A549 (cell line): ENCODE data around the gene ZNF670. TPM values are rescaled to one million over a fixed set of nuclear protein-coding genes. Genes with fewer than 3 reads are reported as not detected.
A peak's percentile ranks its signal among the peaks of the same experiment; 100 is the strongest.

ENCODE experiments used
- ATAC-seq, 2 experiments: fragments of 200-7000 bp in 1 of 2; fragments of >200 bp in 1 of 2; cut with Nextera tagmentation in 1 of 2; cut with Tn5 transposase in 1 of 2; 3 replicates each; pipeline versions ENCODE4 v1.8.0 to v1.9.1; 2018 to 2020; ENCODE audit warnings: mild to moderate bottlenecking in 1 of 2, moderate library complexity in 1 of 2
- CTCF ChIA-PET: fragments of 300-600 bp; sonication (Branson Sonifier 250); formaldehyde crosslinking; extraction: SDS; loops from one replicate; lab custom pipeline; 2021; ENCODE audit warnings: antibody characterized with exemption, inconsistent platforms; lab: Yijun Ruan, JAX
- POLR2A ChIA-PET: fragments of 350-600 bp; formaldehyde crosslinking; extraction: SDS; loops from one replicate; lab custom pipeline; 2021; ENCODE audit warnings: antibody characterized with exemption, inconsistent platforms; lab: Yijun Ruan, JAX
- DNase-seq, 2 experiments: peaks; one replicate each; pipeline versions ENCODE4 v3.0.0 to v3.0.0-alpha.2; 2011 to 2016; ENCODE audit warnings: low read depth in 1 of 2, low spot score in 1 of 2
- FAIRE-seq: peaks from 2 replicates; lab custom pipeline; 2011; peaks lifted over from hg19 to GRCh38; lab: Jason Lieb, UNC
- H3K27ac ChIP-seq, 2 experiments: fragments of >200 bp; sonication (Bioruptor Twin); formaldehyde crosslinking; 3 replicates each; pipeline ENCODE4 v1.5.1; 2016 to 2017
- H3K4me1 ChIP-seq: fragments of >200 bp; sonication (Bioruptor Twin); formaldehyde crosslinking; 3 replicates; pipeline ENCODE4 v1.6.1; 2016
- H3K4me2 ChIP-seq: fragments of >200 bp; sonication (Bioruptor Twin); formaldehyde crosslinking; 3 replicates; pipeline ENCODE4 v1.6.1; 2016
- H3K4me3 ChIP-seq: fragments of >200 bp; sonication (Bioruptor Twin); formaldehyde crosslinking; 3 replicates; pipeline ENCODE4 v1.5.1; 2016
- H3K9me3 ChIP-seq: fragments of >200 bp; sonication (Bioruptor Twin); formaldehyde crosslinking; 3 replicates; pipeline ENCODE4 v1.6.1; 2016
- BHLHE40 ChIP-seq: IDR thresholded peaks from 2 replicates; pipeline ENCODE4 v1.6.1; 2012; ENCODE audit warnings: low read depth, low read length, inconsistent platforms
- CBX8 ChIP-seq: fragments of 200-600 bp; sonication (generic); IDR thresholded peaks from 2 replicates; pipeline ENCODE4 v1.6.1; 2016
- CHD2 ChIP-seq: fragments of 150-350 bp; IDR thresholded peaks from 2 replicates; pipeline ENCODE4 v1.6.1; 2014; ENCODE audit warnings: low read length; ENCODE audit not compliant: partially characterized antibody
- CHD4 ChIP-seq: fragments of 200-600 bp; sonication (generic); IDR thresholded peaks from 2 replicates; pipeline ENCODE4 v1.6.1; 2016; ENCODE audit warnings: antibody characterized with exemption, mild to moderate bottlenecking, borderline replicate concordance
- E2F6 ChIP-seq: IDR thresholded peaks from 2 replicates; pipeline ENCODE4 v1.6.1; 2012; ENCODE audit warnings: low read depth, borderline replicate concordance
- EP300 ChIP-seq, 2 experiments: fragments of >200 bp; sonication (Bioruptor Twin); formaldehyde crosslinking; IDR thresholded peaks; 2 replicates in 1 of 2; 3 replicates in 1 of 2; pipeline ENCODE4 v1.6.1; 2016 to 2017
- ESRRA ChIP-seq: fragments of 150-350 bp; IDR thresholded peaks from 2 replicates; pipeline ENCODE4 v1.6.1; 2014; ENCODE audit warnings: mild to moderate bottlenecking, low read length, borderline replicate concordance
- FOSB ChIP-seq: fragments of 250-450 bp; sonication (Bioruptor Pico); IDR thresholded peaks from 2 replicates; pipeline ENCODE4 v1.5.0; 2020; ENCODE audit warnings: mild to moderate bottlenecking, moderate library complexity
- FOXS1 ChIP-seq: fragments of 250-450 bp; sonication (Bioruptor Pico); IDR thresholded peaks from 2 replicates; pipeline ENCODE4 v1.5.0; 2020; ENCODE audit warnings: mild to moderate bottlenecking, moderate library complexity
- GATA3 ChIP-seq: IDR thresholded peaks from 2 replicates; pipeline ENCODE4 v1.6.1; 2012; ENCODE audit warnings: borderline replicate concordance
- HOXB13 ChIP-seq: fragments of 250-450 bp; sonication (Bioruptor Pico); IDR thresholded peaks from 2 replicates; pipeline ENCODE4 v1.5.0; 2020; ENCODE audit warnings: low read depth, mild to moderate bottlenecking, moderate library complexity
- JUN ChIP-seq, 2 experiments: fragments of >200 bp; sonication (Bioruptor Twin); formaldehyde crosslinking; IDR thresholded peaks; 2 replicates in 1 of 2; 3 replicates in 1 of 2; pipeline ENCODE4 v1.6.1; 2016 to 2017
- KDM5A ChIP-seq: fragments of 200-600 bp; sonication (generic); IDR thresholded peaks from 2 replicates; pipeline ENCODE4 v1.6.1; 2016; ENCODE audit warnings: antibody characterized with exemption, mild to moderate bottlenecking
- MAFK ChIP-seq: fragments of 450-650 bp; IDR thresholded peaks from 2 replicates; pipeline ENCODE4 v1.6.1; 2014; ENCODE audit not compliant: partially characterized antibody
- MAZ ChIP-seq: fragments of 150-350 bp; IDR thresholded peaks from 2 replicates; pipeline ENCODE4 v1.6.1; 2014; ENCODE audit warnings: antibody characterized with exemption, low read depth, low read length, borderline replicate concordance
- MYC ChIP-seq: IDR thresholded peaks from 2 replicates; pipeline ENCODE4 v1.6.1; 2012; ENCODE audit warnings: mild to moderate bottlenecking, inconsistent platforms, low read length, improper control_type of control experiment, borderline replicate concordance
- NR3C1 ChIP-seq: fragments of >200 bp; sonication (Bioruptor Twin); formaldehyde crosslinking; IDR thresholded peaks from 3 replicates; pipeline ENCODE4 v1.6.1; 2017
- PBX3 ChIP-seq: IDR thresholded peaks from 2 replicates; pipeline ENCODE4 v1.6.1; 2012
- RAD21 ChIP-seq, 2 experiments: fragments of >200 bp in 1 of 2; sonication (Bioruptor Twin) in 1 of 2; formaldehyde crosslinking in 1 of 2; IDR thresholded peaks in 1 of 2; conservative IDR thresholded peaks in 1 of 2; 2 replicates in 1 of 2; 3 replicates in 1 of 2; pipeline ENCODE4 v1.6.1; 2012 to 2018; ENCODE audit warnings: inconsistent platforms in 1 of 2
- RNF2 ChIP-seq: fragments of 200-600 bp; sonication (generic); IDR thresholded peaks from 2 replicates; pipeline ENCODE4 v1.6.1; 2016; ENCODE audit warnings: low read depth, mild to moderate bottlenecking, antibody characterized with exemption, moderate library complexity, borderline replicate concordance
- SMC3 ChIP-seq: fragments of >200 bp; sonication (Bioruptor Twin); formaldehyde crosslinking; IDR thresholded peaks from 3 replicates; pipeline ENCODE4 v1.6.1; 2018; ENCODE audit warnings: inconsistent platforms
- TP53 ChIP-seq: fragments of 250-450 bp; sonication (Bioruptor Pico); IDR thresholded peaks from 2 replicates; pipeline ENCODE4 v1.5.0; 2021; ENCODE audit warnings: mild to moderate bottlenecking, moderate library complexity
- ZC3H11A ChIP-seq: fragments of 450-650 bp; IDR thresholded peaks from 2 replicates; pipeline ENCODE4 v1.6.1; 2014; ENCODE audit warnings: antibody characterized with exemption, mild to moderate bottlenecking
- ZNF302 ChIP-seq: fragments of 250-450 bp; sonication (Bioruptor Pico); IDR thresholded peaks from 2 replicates; pipeline ENCODE4 v1.9.0; 2021; ENCODE audit warnings: inconsistent platforms, mild to moderate bottlenecking, moderate library complexity
- ZSCAN20 ChIP-seq: fragments of 250-450 bp; sonication (Bioruptor Pico); IDR thresholded peaks from 2 replicates; pipeline ENCODE4 v1.8.0; 2022; ENCODE audit warnings: mild to moderate bottlenecking, moderate library complexity
- WGBS: methylation state at CpG from one replicate; pipeline ENCODE4 v1.1.6; 2017; ENCODE audit errors: missing lambda C conversion rate; 5-methylcytosine and 5-hydroxymethylcytosine counted together
- polyA plus RNA-seq, 4 experiments: library from polyadenylated mRNA; depleted of rRNA in 3 of 4; stranded (reverse); fragments of >200 nt; fragmentation: RNase III in 1 of 4; extraction: RNeasy Plus Mini Kit Qiagen cat#74134 plus additional on column Dnase treatment in 1 of 4; gene quantifications; 2 replicates in 3 of 4; 3 replicates in 1 of 4; pipeline ENCODE4 v1.2.3, GENCODE V29; 2011 to 2017
- TF ChIP-seq, protein P1 (sequence below): fragments of 250-450 bp; sonication (Bioruptor Pico); IDR thresholded peaks from 2 replicates; pipeline ENCODE4 v1.5.0; 2020; ENCODE audit warnings: low read depth, mild to moderate bottlenecking, moderate library complexity
- TF ChIP-seq, protein P2 (sequence below): IDR thresholded peaks from 2 replicates; pipeline ENCODE4 v1.6.1; 2012
- TF ChIP-seq, protein P3 (sequence below): fragments of >200 bp; sonication (Bioruptor Twin); formaldehyde crosslinking; IDR thresholded peaks from 3 replicates; pipeline ENCODE4 v1.5.1; 2016

The ZNF670 gene
- polyA plus RNA-seq, 2 of the 4 experiments (the other 2 are of a cell fraction) = 2.9 to 4.3 TPM

- H3K4me2 ChIP-seq = peak overlapping the region; percentile 96
- TF ChIP-seq ZSCAN20 (no peak), FOXS1 (CRISPR knock-in tag) (no peak), TP53 (CRISPR knock-in tag) (no peak), CBX8 (no peak), SMC3 (no peak), MYC (no peak), ZNF302 (CRISPR knock-in tag) (no peak), NR3C1 (no peak), CHD4 (no peak), E2F6 (no peak), MAZ (no peak), PBX3 (no peak)
Measured at GRCh38 chr1:247111259-247111699, 32.7 kb upstream of the ZNF670 start.

GRCh38 chr1:247110627-247111258 is 32.1 kb upstream of the ZNF670 start:
- no peak for FAIRE-seq
- WGBS = 87% methylated on average over 29 of the region's 30 CpGs
- ChIA-PET POLR2A (no interaction called here), CTCF (no interaction called here)
- ATAC-seq = no peak
- peaks cover 69% of the 10 kb centered on the region for H3K9me3 ChIP-seq
- H3K27ac ChIP-seq = peak overlapping the region; percentile 74 to 88; a peak in 5 of 6 replicates
- peak overlapping the region; percentile 96 for H3K4me2 ChIP-seq
- peak overlapping the region; percentile 62 for H3K4me3 ChIP-seq
- DNase-seq = no peak
- TF ChIP-seq, protein P1, sequence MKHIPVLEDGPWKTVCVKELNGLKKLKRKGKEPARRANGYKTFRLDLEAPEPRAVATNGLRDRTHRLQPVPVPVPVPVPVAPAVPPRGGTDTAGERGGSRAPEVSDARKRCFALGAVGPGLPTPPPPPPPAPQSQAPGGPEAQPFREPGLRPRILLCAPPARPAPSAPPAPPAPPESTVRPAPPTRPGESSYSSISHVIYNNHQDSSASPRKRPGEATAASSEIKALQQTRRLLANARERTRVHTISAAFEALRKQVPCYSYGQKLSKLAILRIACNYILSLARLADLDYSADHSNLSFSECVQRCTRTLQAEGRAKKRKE (CRISPR knock-in tag) = no peak
- TF ChIP-seq MAFK (no peak), RAD21 (conservative IDR thresholded peaks at IDR 0.05 in 1 of 2, IDR thresholded peaks at IDR 0.05 in 1 of 2) (no peak), KDM5A (no peak), E2F6 (no peak), EP300 (IDR thresholded peaks at IDR 0.05) (no peak), ZNF302 (CRISPR knock-in tag) (no peak), FOSB (CRISPR knock-in tag) (no peak)
- H3K4me1 ChIP-seq = no peaks in the 10 kb centered on the region

More at GRCh38 chr1:247111259-247111699, 32.7 kb upstream of the ZNF670 start:
- ATAC-seq (peak; percentile 20 to 31; a peak in 3 of 6 replicates), FAIRE-seq (no peak), DNase-seq (no peak)
- Histone ChIP-seq H3K4me1 (no peaks in the 10 kb centered on the region), H3K4me3 (peak overlapping the region; percentile 62), H3K27ac (peak overlapping the region; percentile 74 to 88), H3K9me3 (peaks cover 64% of the 10 kb centered on the region)
- ChIA-PET POLR2A (interaction anchor here (1.3 kb wide), 1 partner anchor 33 kb away, joined by 5 read pairs; the partner anchor contains the start of gene ZNF670), CTCF (interaction anchor here (0.6 kb wide), 1 partner anchor 141 kb away, joined by 3 read pairs; no protein-coding TSS in a partner anchor)
- WGBS = 20% methylated on average over 24 of the region's 62 CpGs

GRCh38 chr1:247107694-247108093 is 29.1 kb upstream of the ZNF670 start:
- ATAC-seq (no peak), FAIRE-seq (no peak), DNase-seq (no peak)
- 39% methylated on average over 7 of the region's 7 CpGs for WGBS
- Histone ChIP-seq H3K4me1 (no peaks in the 10 kb centered on the region), H3K4me2 (no peak overlapping the region), H3K9me3 (peaks cover 72% of the 10 kb centered on the region), H3K4me3 (no peak overlapping the region), H3K27ac (no peak overlapping the region)
- POLR2A ChIA-PET = no interaction called here
- CTCF ChIA-PET = no interaction called here
- TF ChIP-seq RNF2 (no peak), EP300 (IDR thresholded peaks at IDR 0.05) (no peak), PBX3 (no peak), BHLHE40 (no peak), JUN (IDR thresholded peaks at IDR 0.05) (no peak), CHD2 (no peak), ZC3H11A (no peak), ESRRA (no peak), GATA3 (no peak), HOXB13 (CRISPR knock-in tag) (no peak), SMC3 (no peak), KDM5A (no peak)
- TF ChIP-seq, protein P2, sequence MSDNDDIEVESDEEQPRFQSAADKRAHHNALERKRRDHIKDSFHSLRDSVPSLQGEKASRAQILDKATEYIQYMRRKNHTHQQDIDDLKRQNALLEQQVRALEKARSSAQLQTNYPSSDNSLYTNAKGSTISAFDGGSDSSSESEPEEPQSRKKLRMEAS = no peak
- TF ChIP-seq, protein P3, sequence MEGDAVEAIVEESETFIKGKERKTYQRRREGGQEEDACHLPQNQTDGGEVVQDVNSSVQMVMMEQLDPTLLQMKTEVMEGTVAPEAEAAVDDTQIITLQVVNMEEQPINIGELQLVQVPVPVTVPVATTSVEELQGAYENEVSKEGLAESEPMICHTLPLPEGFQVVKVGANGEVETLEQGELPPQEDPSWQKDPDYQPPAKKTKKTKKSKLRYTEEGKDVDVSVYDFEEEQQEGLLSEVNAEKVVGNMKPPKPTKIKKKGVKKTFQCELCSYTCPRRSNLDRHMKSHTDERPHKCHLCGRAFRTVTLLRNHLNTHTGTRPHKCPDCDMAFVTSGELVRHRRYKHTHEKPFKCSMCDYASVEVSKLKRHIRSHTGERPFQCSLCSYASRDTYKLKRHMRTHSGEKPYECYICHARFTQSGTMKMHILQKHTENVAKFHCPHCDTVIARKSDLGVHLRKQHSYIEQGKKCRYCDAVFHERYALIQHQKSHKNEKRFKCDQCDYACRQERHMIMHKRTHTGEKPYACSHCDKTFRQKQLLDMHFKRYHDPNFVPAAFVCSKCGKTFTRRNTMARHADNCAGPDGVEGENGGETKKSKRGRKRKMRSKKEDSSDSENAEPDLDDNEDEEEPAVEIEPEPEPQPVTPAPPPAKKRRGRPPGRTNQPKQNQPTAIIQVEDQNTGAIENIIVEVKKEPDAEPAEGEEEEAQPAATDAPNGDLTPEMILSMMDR = no peak
